Sigmoid colon (tissue), 4 donors: ENCODE results near the gene FBXL13.

ENCODE experiments used
- EP300 ChIP-seq, 4 donors: sonication (generic); formaldehyde crosslinking; IDR thresholded peaks; one replicate each; pipeline ENCODE4 v1.6.1; 2017; ENCODE audit warnings: antibody characterized with exemption in 4 of 4
- POLR2A ChIP-seq, 2 donors: fragments of 450-650 bp; IDR thresholded peaks; one replicate each; pipeline ENCODE4 v1.6.1; 2016; ENCODE audit warnings: antibody characterized with exemption in 2 of 2, mild to moderate bottlenecking in 2 of 2, moderate library complexity in 2 of 2
- POLR2AphosphoS5 ChIP-seq, 4 donors: sonication (generic); formaldehyde crosslinking; IDR thresholded peaks; one replicate each; pipeline ENCODE4 v1.6.1; 2017; ENCODE audit warnings: antibody characterized with exemption in 4 of 4
- TF ChIP-seq, protein P1 (sequence below), 4 experiments: fragments of 450-650 bp in 3 of 4; fragments of 200-600 bp in 1 of 4; IDR thresholded peaks; one replicate each; pipeline ENCODE4 v1.5.1; 2016 to 2019; ENCODE audit warnings: antibody characterized with exemption in 4 of 4, mild to moderate bottlenecking in 3 of 4, moderate library complexity in 2 of 4

DNA sequence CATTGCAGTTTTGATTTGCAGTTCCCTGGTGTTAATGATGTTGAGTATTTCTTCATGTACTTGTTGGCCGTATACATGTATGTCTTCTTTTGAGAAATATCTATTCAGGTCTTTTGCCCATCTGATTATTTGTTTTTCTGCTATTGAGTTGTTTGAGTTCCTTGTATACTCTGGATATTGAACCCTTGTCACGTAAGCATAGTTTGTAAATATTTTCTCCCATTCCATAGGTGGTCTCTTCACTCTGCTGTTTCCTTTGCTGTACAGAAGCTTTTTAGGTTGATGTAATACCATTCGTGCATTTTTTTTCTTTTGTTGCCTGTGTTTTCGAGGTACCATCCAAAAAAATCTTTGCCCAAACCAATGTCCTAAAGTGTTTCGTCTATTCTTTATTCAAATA is 205.4 kb downstream of the FBXL13 start:
- TF ChIP-seq, protein P1, sequence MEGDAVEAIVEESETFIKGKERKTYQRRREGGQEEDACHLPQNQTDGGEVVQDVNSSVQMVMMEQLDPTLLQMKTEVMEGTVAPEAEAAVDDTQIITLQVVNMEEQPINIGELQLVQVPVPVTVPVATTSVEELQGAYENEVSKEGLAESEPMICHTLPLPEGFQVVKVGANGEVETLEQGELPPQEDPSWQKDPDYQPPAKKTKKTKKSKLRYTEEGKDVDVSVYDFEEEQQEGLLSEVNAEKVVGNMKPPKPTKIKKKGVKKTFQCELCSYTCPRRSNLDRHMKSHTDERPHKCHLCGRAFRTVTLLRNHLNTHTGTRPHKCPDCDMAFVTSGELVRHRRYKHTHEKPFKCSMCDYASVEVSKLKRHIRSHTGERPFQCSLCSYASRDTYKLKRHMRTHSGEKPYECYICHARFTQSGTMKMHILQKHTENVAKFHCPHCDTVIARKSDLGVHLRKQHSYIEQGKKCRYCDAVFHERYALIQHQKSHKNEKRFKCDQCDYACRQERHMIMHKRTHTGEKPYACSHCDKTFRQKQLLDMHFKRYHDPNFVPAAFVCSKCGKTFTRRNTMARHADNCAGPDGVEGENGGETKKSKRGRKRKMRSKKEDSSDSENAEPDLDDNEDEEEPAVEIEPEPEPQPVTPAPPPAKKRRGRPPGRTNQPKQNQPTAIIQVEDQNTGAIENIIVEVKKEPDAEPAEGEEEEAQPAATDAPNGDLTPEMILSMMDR (IDR thresholded peaks at IDR 0.05): no peak
- TF ChIP-seq POLR2AphosphoS5 (IDR thresholded peaks at IDR 0.05) (no peak), POLR2A (IDR thresholded peaks at IDR 0.05) (no peak), EP300 (IDR thresholded peaks at IDR 0.05) (no peak)
